Neural progenitor cell (in vitro differentiated cells): Measurements from ENCODE around the gene DCAF10. TPM values are rescaled to one million over a fixed set of nuclear protein-coding genes. Genes with fewer than 3 reads are reported as not detected.

Source experiments
- DNase-seq: peaks from one replicate; pipeline ENCODE4 v3.0.0-alpha.2; 2016; ENCODE audit warnings: low spot score
- H2AFZ ChIP-seq: fragments of 200-600 bp; sonication (generic); replicated peaks from 2 replicates; pipeline ENCODE4 v1.6.1; 2016; ENCODE audit warnings: antibody characterized with exemption
- H3F3A ChIP-seq: fragments of 200-600 bp; sonication (generic); 2 replicates; pipeline ENCODE4 v1.6.1; 2016; ENCODE audit warnings: antibody characterized with exemption, low read depth
- H3K27ac ChIP-seq: fragments of 200-600 bp; sonication (generic); 2 replicates; pipeline ENCODE4 v1.5.1; 2016; ENCODE audit warnings: mild to moderate bottlenecking
- H3K27me3 ChIP-seq: fragments of 200-600 bp; sonication (generic); 2 replicates; pipeline ENCODE4 v1.6.1; 2016; ENCODE audit warnings: mild to moderate bottlenecking, moderate library complexity
- H3K36me3 ChIP-seq: fragments of 200-600 bp; sonication (generic); 2 replicates; pipeline ENCODE4 v1.5.1; 2016
- H3K4me1 ChIP-seq: fragments of 200-600 bp; sonication (generic); 2 replicates; pipeline ENCODE4 v1.6.1; 2016; ENCODE audit warnings: mixed run types
- H3K4me2 ChIP-seq: fragments of 200-600 bp; sonication (generic); 2 replicates; pipeline ENCODE4 v1.6.1; 2016
- H3K4me3 ChIP-seq: fragments of 200-600 bp; sonication (generic); 2 replicates; pipeline ENCODE4 v1.5.1; 2016
- H3K79me2 ChIP-seq: fragments of 200-600 bp; sonication (generic); 2 replicates; pipeline ENCODE4 v1.6.1; 2016; ENCODE audit warnings: low read depth
- H3K9ac ChIP-seq: fragments of 200-600 bp; sonication (generic); 2 replicates; pipeline ENCODE4 v1.6.1; 2016
- H3K9me3 ChIP-seq: fragments of 200-600 bp; sonication (generic); 2 replicates; pipeline ENCODE4 v1.5.1; 2016; ENCODE audit warnings: low read depth
- H4K20me1 ChIP-seq: fragments of 200-600 bp; sonication (generic); 2 replicates; pipeline ENCODE4 v1.6.1; 2016; ENCODE audit warnings: low read depth
- H3K27ac Mint-ChIP-seq: 3 replicates; pipeline ENCODE4 v1.8.0; 2021; ENCODE audit warnings: mixed read lengths
- H3K27me3 Mint-ChIP-seq: 2 replicates; pipeline ENCODE4 v1.8.0; 2022; ENCODE audit warnings: low read depth, mild to moderate bottlenecking, inconsistent platforms, moderate library complexity, mixed read lengths; ENCODE audit not compliant: insufficient read depth
- H3K36me3 Mint-ChIP-seq: 3 replicates; pipeline ENCODE4 v1.8.0; 2021; ENCODE audit warnings: mixed read lengths
- H3K4me1 Mint-ChIP-seq: 3 replicates; pipeline ENCODE4 v1.8.0; 2021; ENCODE audit warnings: mixed read lengths
- H3K4me3 Mint-ChIP-seq: 3 replicates; pipeline ENCODE4 v1.8.0; 2021; ENCODE audit warnings: mild to moderate bottlenecking, moderate library complexity, mixed read lengths
- H3K9me3 Mint-ChIP-seq: 3 replicates; pipeline ENCODE4 v1.8.0; 2020; ENCODE audit warnings: mixed read lengths
- CTCF ChIP-seq: fragments of 200-600 bp; sonication (generic); IDR thresholded peaks from 2 replicates; pipeline ENCODE4 v1.5.1; 2017; ENCODE audit warnings: antibody characterized with exemption, mild to moderate bottlenecking
- EZH2 ChIP-seq: fragments of 200-600 bp; sonication (generic); IDR thresholded peaks from 2 replicates; pipeline ENCODE4 v1.6.1; 2017; ENCODE audit warnings: antibody characterized with exemption, mild to moderate bottlenecking, moderate library complexity
- EZH2phosphoT487 ChIP-seq: fragments of 200-600 bp; sonication (generic); IDR thresholded peaks from 2 replicates; pipeline ENCODE4 v1.6.1; 2017; ENCODE audit warnings: antibody characterized with exemption
- total RNA-seq: library from RNA; depleted of rRNA; stranded (reverse); fragments of >200 nt; gene quantifications from 2 replicates; pipeline ENCODE4 v1.2.3, GENCODE V29; 2015; ENCODE audit warnings: low replicate concordance

DCAF10 gene
- total RNA-seq, 1 donor from 2014 or later, result 15.8 TPM

GRCh38 chr9:37778534-37778933 is 22.1 kb upstream of the DCAF10 start:
- H4K20me1 ChIP-seq, result peaks cover 21% of the 10 kb centered on the region
- no peaks in the 10 kb centered on the region for H3K9me3 ChIP-seq
- Mint-ChIP-seq H3K9me3 (no peaks in the 10 kb centered on the region), H3K36me3 (peaks cover 28% of the 10 kb centered on the region), H3K27ac (no peak overlapping the region), H3K4me3 (no peak overlapping the region), H3K27me3 (no peaks in the 10 kb centered on the region), H3K4me1 (peaks cover 8% of the 10 kb centered on the region)
- peaks cover 12% of the 10 kb centered on the region for H3K79me2 ChIP-seq
- no peak overlapping the region for H3K4me3 ChIP-seq
- no peak overlapping the region for H3K27ac ChIP-seq
- peaks cover 30% of the 10 kb centered on the region for H3F3A ChIP-seq
- H3K4me2 ChIP-seq, result no peak overlapping the region
- H3K9ac ChIP-seq, result no peak overlapping the region
- H3K27me3 ChIP-seq, result no peaks in the 10 kb centered on the region
- H3K36me3 ChIP-seq, result no peaks in the 10 kb centered on the region
- no peaks in the 10 kb centered on the region for H3K4me1 ChIP-seq
- no peak for DNase-seq
- no peak for TF ChIP-seq EZH2phosphoT487
- no peak for TF ChIP-seq EZH2
- no peak for TF ChIP-seq CTCF
- no peak overlapping the region for H2AFZ ChIP-seq

GRCh38 chr9:37784291-37784615 is 16.3 kb upstream of the DCAF10 start:
- H3K4me2 ChIP-seq, result peak overlapping the region; percentile 96
- Mint-ChIP-seq H3K4me1 (peaks cover 15% of the 10 kb centered on the region), H3K4me3 (peak overlapping the region; percentile 97), H3K27ac (peak overlapping the region; percentile 60), H3K9me3 (no peaks in the 10 kb centered on the region), H3K36me3 (peaks cover 16% of the 10 kb centered on the region), H3K27me3 (peaks cover 2% of the 10 kb centered on the region)
- no peaks in the 10 kb centered on the region for H3K36me3 ChIP-seq
- H3K4me1 ChIP-seq, result peaks cover 12% of the 10 kb centered on the region
- DNase-seq, result no peak
- TF ChIP-seq CTCF (no peak), EZH2 (peak; percentile 2), EZH2phosphoT487 (no peak)
- H2AFZ ChIP-seq, result no peak overlapping the region
- peak overlapping the region; percentile 87 for H3K4me3 ChIP-seq
- no peak overlapping the region for H3K27ac ChIP-seq
- H3K79me2 ChIP-seq, result peaks cover 25% of the 10 kb centered on the region
- H3K9me3 ChIP-seq, result no peaks in the 10 kb centered on the region
- H3F3A ChIP-seq, result peaks cover 30% of the 10 kb centered on the region
- H4K20me1 ChIP-seq, result peaks cover 31% of the 10 kb centered on the region
- peaks cover 7% of the 10 kb centered on the region for H3K27me3 ChIP-seq
- peak overlapping the region; percentile 63 for H3K9ac ChIP-seq

GRCh38 chr9:37784616-37785483 is 15.7 kb upstream of the DCAF10 start, which contains the start of gene EXOSC3:
Gene EXOSC3 (minus strand): TSS chr9:37785064. CDS start chr9:37785044, 20 bp downstream.
- Histone ChIP-seq H3K9ac (peak within 1 kb of the TSS; percentile 63), H3K27ac (peak within 1 kb of the TSS; percentile 80), H3K79me2 (peaks cover 25% of the 10 kb centered on the region), H3F3A (peaks cover 26% of the 10 kb centered on the region), H3K9me3 (no peaks in the 10 kb centered on the region), H4K20me1 (peaks cover 31% of the 10 kb centered on the region), H3K36me3 (no peaks in the 10 kb centered on the region), H3K4me2 (peak within 1 kb of the TSS; percentile 96), H3K27me3 (peaks cover 7% of the 10 kb centered on the region), H2AFZ (peak within 1 kb of the TSS; percentile 95), H3K4me3 (peak within 1 kb of the TSS; percentile 87), H3K4me1 (peaks cover 12% of the 10 kb centered on the region)
- Mint-ChIP-seq H3K36me3 (peaks cover 16% of the 10 kb centered on the region), H3K27me3 (peaks cover 2% of the 10 kb centered on the region), H3K4me3 (peak within 1 kb of the TSS; percentile 97), H3K4me1 (peaks cover 15% of the 10 kb centered on the region), H3K27ac (peak within 1 kb of the TSS; percentile 60), H3K9me3 (no peaks in the 10 kb centered on the region)
- DNase-seq, result peak; percentile 95
- TF ChIP-seq EZH2phosphoT487, result no peak
- TF ChIP-seq EZH2, result peak; percentile 64
- TF ChIP-seq CTCF, result peak; percentile 10
